Lower leg skin (tissue), 4 donors: ENCODE measurements around the gene ADGRA1. TPM values are rescaled to one million over a fixed set of nuclear protein-coding genes. Genes with fewer than 3 reads are reported as not detected.

Experiments
- DNase-seq, 2 donors: peaks; one replicate each; pipeline ENCODE4 v3.0.0-alpha.2; 2019; ENCODE audit warnings: low spot score in 2 of 2
- H3K4me3 ChIP-seq: fragments of 200-600 bp; sonication (generic); 2 replicates; pipeline ENCODE4 v1.5.1; 2017; ENCODE audit warnings: mild to moderate bottlenecking, low read depth; ENCODE audit not compliant: poor library complexity, severe bottlenecking
- POLR2A ChIP-seq, 2 donors: fragments of 450-650 bp; IDR thresholded peaks; one replicate each; pipeline ENCODE4 v1.6.1; 2016 to 2017; ENCODE audit warnings: antibody characterized with exemption in 2 of 2, mild to moderate bottlenecking in 1 of 2, moderate library complexity in 1 of 2
- WGBS, 2 donors: methylation state at CpG; one replicate each; pipeline ENCODE4 v1.1.5; 2018; 5-methylcytosine and 5-hydroxymethylcytosine counted together
- intact Hi-C: fragments of 100-400 bp; cut with DNase I; formaldehyde crosslinking; loops from one replicate; pipeline ENCODE4 v1.15.0; 2023; ENCODE audit warnings: low total_unique reads
- total RNA-seq, 4 donors: library from RNA; depleted of rRNA; stranded (reverse); fragments of >200 nt; gene quantifications; one replicate each; pipeline ENCODE4 v1.1.0, GENCODE V29; 2016
- TF ChIP-seq, protein P1 (sequence below), 3 donors: fragments of 450-650 bp; IDR thresholded peaks; one replicate each; pipeline ENCODE4 v1.5.1; 2016; ENCODE audit warnings: antibody characterized with exemption in 3 of 3, mild to moderate bottlenecking in 3 of 3, moderate library complexity in 2 of 3

The ADGRA1 gene
- total RNA-seq, 4 donors from 2014 or later, result not detected

DNA sequence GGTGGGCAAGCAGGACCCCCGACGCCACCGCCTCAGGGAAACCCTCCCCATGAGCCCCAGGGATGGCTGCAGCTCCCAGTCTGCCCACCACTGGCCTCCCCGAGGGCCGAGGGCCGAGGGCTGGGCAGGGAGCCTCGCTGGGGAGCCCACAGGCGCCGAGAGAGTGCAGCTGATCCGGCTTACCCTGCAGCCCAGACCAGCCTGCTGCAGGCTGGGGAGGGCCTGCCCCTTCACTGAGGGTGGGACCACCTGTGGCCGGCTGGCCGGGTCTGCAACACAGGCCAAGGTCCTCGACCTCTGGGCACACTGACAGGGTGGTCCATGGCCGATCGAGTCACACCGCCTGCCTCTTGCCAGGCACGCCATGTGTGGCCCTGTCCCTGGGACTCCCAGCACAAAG lies 27.3 kb upstream of the ADGRA1 start:
- WGBS, 2 donors, result 76 to 80% methylated on average over 10 to 17 of the region's 17 CpGs
- no peak for TF ChIP-seq POLR2A (IDR thresholded peaks at IDR 0.05)
- TF ChIP-seq, protein P1, sequence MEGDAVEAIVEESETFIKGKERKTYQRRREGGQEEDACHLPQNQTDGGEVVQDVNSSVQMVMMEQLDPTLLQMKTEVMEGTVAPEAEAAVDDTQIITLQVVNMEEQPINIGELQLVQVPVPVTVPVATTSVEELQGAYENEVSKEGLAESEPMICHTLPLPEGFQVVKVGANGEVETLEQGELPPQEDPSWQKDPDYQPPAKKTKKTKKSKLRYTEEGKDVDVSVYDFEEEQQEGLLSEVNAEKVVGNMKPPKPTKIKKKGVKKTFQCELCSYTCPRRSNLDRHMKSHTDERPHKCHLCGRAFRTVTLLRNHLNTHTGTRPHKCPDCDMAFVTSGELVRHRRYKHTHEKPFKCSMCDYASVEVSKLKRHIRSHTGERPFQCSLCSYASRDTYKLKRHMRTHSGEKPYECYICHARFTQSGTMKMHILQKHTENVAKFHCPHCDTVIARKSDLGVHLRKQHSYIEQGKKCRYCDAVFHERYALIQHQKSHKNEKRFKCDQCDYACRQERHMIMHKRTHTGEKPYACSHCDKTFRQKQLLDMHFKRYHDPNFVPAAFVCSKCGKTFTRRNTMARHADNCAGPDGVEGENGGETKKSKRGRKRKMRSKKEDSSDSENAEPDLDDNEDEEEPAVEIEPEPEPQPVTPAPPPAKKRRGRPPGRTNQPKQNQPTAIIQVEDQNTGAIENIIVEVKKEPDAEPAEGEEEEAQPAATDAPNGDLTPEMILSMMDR (IDR thresholded peaks at IDR 0.05), result no peak
- no peak for DNase-seq
- intact Hi-C loops, result no loop called here
- no peak overlapping the region for H3K4me3 ChIP-seq

GRCh38 chr10:133060881-133061280 lies 26.8 kb upstream of the ADGRA1 start:
- WGBS, 2 donors, result 82 to 83% methylated on average over 11 to 12 of the region's 12 CpGs
- no peak overlapping the region for H3K4me3 ChIP-seq
- DNase-seq, result no peak
- intact Hi-C loops, result no loop called here
- TF ChIP-seq POLR2A (IDR thresholded peaks at IDR 0.05), result no peak
- TF ChIP-seq, protein P1 (IDR thresholded peaks at IDR 0.05), result no peak

GRCh38 chr10:133061296-133062038 lies 26.3 kb upstream of the ADGRA1 start:
- no peak for DNase-seq
- WGBS, 2 donors, result 78 to 83% methylated on average over 23 of the region's 23 CpGs
- intact Hi-C loops, result no loop called here
- H3K4me3 ChIP-seq, result no peak overlapping the region
- no peak for TF ChIP-seq POLR2A (IDR thresholded peaks at IDR 0.05)
- TF ChIP-seq, protein P1 (IDR thresholded peaks at IDR 0.05), result no peak

DNA sequence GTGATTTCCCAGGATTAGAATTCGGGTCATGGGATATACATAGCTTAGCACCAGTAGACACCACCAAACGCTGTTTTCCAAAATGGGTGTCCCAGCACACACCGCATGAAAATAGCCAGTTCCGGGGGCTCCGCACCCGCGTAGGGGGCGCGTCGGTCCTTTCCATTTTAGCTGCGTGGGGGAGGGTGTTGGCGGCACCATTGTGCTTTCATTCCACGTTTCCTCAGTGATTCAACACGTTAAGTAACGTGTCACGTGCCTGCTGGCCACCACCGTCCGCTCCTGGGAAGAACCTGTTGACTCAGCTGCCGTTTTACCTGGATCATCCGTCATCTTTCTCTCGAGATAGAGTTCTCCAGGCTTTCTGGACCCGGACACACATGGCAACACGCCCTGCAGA lies 25.6 kb upstream of the ADGRA1 start:
- intact Hi-C loops, result no loop called here
- TF ChIP-seq, protein P1 (IDR thresholded peaks at IDR 0.05), result no peak
- no peak for TF ChIP-seq POLR2A (IDR thresholded peaks at IDR 0.05)
- no peak overlapping the region for H3K4me3 ChIP-seq
- DNase-seq, result no peak
- WGBS, 2 donors, result 89% methylated on average over 23 of the region's 23 CpGs

DNA sequence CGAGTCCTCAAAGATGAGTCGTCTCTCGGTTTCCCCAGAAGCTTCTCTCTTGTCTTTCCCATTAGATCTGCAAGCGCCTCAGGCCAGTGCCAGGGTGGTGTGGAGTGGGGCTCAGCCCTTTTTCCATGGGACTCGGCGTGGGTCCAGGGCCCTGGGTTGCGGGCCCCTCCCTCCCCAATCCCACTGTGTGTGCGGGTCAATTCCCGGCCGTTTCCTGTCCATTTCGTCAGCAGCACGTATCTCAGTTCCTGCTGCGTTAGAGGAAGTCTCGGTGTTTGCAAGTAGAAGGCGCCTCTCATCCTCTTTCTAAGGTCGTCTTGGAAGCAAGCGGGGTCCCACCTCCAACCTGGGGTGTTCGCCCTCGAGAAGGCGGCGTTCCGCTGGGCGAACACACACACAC lies 25.1 kb upstream of the ADGRA1 start:
- TF ChIP-seq POLR2A (IDR thresholded peaks at IDR 0.05), result no peak
- TF ChIP-seq, protein P1 (IDR thresholded peaks at IDR 0.05), result no peak
- intact Hi-C loops, result no loop called here
- 61 to 69% methylated on average over 23 of the region's 23 CpGs for WGBS, 2 donors
- DNase-seq, result no peak
- no peak overlapping the region for H3K4me3 ChIP-seq
